A172 (cell line): Measurements from ENCODE around the gene CEP350. TPM values are rescaled to one million over a fixed set of nuclear protein-coding genes. Genes with fewer than 3 reads are reported as not detected.
"Not testable (repeated sequence)": the region's sequence is repeated elsewhere in the genome, so short reads cannot be mapped to it uniquely, and the experiment has no call there.

ENCODE experiments used
- DNase-seq: peaks from one replicate; pipeline ENCODE4 v3.0.0-alpha.2; 2015; ENCODE audit warnings: low spot score
- total RNA-seq: library from RNA; depleted of rRNA; stranded (reverse); fragments of >200 nt; shearing (Covaris generic); gene quantifications from 2 replicates; pipeline ENCODE4 v1.2.3, GENCODE V29; 2014

The CEP350 gene
- total RNA-seq, 1 experiment from 2014 or later, result 30.3 TPM

DNA sequence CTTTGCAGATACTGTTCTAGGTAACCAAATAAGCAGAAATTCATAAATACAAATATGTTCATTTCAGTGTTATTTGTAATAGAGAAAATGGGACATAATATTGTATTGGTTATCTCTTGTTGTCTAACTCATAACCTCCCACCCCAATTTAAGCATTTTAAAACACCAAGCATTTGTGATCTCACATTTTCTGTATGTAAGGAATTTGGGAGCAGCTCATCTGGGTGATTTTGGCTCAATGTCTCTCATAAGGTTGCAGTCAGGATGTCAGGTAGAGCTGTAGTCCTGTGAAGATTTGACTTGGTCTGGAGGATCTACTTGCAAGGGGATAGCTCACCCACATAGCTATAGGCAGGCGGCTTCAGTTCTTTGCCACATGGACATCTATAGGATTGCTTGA lies 29.5 kb downstream of the CEP350 start:
- no peak for DNase-seq

DNA sequence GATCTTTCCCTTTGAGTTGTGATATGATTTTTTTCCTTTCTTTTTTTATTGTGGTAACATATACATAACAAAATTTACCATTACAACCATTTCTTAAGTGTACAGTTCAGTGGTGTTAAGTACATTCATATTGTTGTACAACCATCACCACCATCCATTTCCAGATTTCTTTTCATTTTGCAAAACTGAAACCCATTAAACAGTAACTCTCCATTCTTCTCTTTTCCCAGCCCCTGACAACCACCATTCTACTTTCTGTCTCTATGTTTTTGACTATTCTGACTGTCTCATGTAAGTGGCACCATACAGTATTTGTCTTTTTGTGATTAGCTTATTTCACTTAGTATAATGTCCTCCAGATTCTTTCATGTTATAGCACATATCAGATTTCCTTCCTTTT lies 30.3 kb downstream of the CEP350 start:
- DNase-seq, result no peak

DNA sequence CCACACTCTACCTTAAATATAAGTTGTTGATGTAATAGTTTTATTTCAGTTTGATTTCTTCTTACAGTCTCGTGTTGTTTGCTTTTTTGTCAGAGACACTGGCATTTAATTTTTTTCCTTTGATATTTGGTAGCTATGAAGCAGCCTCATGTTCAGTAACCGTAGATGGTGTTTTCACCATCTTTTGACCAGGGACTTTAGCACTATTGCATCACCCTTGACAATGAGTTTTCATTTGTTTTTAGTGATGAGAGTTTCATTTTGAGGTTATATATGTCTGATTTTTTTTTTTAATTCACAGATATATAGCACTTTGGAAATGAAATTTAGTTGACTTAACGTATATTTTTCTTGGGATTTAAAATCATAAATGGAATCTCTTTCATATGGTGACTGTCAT lies 36.2 kb downstream of the CEP350 start:
- DNase-seq, result no peak

DNA sequence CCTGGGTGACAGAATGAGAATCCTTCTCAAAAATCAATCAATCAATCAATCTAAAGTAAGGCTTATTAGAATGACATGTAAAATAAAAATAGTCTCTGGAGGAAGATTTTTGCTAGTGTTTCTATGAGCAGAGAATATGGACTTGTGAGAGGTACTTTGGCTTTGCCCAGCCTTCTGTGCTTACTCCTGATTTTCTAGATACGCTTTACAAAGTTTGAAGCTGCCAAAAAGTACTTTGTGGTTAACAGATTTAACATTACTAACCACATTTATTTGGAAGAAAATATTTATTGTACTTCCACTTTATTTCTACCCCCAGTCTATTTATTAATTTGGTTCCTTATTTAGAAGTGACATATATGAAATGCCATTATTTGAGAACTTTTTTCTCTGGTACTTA lies 41.0 kb downstream of the CEP350 start:
- no peak for DNase-seq

DNA sequence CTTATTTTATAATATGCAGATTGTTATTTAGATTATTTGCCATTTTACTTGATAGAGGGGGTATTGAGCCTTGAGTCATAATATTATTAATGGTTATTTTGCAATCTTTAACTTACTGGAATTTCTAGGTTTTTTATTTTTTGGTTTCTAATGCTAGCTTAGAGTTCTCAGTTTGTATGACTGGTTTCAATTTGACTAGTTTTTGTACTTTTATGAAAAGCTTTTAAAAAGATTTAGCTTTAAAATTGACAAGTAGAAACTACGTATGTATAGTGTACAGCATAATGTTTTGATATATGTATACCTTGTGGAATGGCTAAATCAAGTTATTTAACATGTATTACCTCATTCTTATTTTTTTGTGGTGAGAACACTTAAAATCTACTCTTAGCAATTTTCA lies 41.5 kb downstream of the CEP350 start:
- no peak for DNase-seq

DNA sequence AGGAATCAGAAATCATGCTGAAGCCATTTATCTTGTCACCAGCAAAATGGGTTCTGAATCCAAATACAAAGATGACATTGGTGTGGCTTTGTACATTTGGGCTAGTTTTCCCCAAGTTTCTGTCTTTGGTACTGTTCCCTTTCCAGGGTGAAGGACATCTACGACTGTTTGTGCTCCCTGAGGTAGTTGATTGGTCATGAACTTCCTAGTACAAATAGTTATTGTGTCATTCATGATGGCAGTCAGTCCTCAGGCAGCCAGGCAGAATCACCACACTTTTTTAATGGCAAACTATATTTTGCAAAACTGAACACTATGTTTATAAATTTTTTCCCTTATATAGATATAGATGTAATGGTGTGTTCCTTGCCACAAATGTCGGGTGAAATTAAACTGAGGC lies 46.0 kb downstream of the CEP350 start:
- no peak for DNase-seq

DNA sequence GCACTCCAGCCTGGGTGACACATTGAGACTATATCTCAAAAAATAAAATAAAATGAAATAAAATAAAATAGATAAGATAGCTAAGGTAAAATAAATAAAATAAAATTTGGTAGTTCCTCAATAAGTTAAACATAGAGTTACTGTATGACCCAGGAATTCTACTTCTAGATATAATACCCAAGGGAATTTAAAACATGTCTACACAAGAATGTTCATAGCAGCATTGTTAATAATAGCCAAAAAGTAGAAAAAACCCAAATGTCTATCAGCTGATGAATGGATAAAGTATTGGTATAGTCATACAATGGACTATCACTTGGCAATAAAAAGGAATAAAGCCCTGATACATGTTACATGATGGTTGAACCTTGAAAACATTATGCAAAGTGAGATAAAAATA lies 47.8 kb downstream of the CEP350 start:
- DNase-seq, result no peak

DNA sequence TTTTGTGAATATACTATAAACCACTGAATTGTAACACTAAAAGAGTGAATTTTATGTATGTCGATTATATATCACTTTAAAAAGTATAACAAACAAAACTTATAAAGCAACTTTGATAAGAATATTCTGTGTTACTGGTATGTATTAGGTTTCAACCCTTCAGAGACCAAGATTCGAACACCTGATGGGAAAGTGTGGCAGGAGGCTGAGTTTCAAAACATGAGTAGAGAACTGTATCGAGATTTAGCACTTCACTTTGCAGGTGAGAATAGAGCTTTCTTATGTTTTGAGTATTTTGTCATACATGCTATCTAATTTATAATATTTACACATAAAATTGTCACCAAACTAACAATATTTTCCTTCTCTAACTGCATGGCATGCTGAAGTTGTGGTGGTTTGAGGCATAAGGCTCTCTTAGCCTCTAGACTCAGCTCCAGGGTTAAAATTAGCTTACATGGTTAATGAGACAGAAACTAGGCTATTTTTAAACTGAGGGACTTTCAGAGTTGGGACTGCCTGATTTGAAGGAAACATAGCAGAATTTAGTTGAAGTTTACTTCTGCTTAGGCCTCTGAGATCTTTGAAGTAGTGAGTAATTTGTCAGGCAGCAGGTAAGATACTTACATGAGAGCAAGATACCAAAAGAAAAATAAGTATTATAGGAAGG lies 48.6 kb downstream of the CEP350 start:
- no peak for DNase-seq

DNA sequence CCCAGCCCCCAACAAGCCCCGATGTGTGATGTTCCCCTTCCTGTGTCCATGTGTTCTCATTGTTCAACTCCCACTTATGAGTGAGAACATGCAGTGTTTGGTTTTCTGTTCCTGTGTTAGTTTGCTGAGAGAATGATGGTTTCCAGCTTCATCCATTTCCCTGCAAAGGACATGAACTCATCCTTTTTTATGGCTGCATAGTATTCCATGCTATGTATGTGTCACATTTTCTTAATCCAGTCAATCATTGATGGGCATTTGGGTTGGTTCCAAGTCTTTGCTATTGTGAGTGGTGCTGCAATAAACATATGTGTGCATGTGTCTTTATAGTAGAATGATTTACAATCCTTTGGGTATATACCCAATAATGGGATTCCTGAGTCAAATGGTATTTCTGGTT lies 52.2 kb downstream of the CEP350 start:
- not testable (repeated sequence) for DNase-seq

DNA sequence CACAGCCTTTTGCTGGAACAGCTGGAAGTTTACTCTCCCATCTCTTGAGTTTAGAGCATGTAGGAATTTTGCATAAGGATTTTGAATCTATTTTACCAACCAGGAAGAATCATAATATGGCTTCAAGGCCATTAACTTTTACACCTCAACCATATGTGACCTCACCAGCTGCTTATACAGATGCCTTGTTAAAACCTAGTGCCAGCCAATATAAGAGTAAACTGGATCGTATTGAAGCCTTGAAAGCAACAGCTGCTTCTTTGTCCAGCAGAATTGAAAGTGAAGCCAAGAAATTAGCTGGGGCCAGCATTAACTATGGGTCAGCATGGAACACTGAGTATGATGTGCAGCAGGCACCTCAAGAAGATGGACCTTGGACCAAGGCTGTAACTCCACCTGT lies 65.4 kb downstream of the CEP350 start:
- DNase-seq, result no peak

DNA sequence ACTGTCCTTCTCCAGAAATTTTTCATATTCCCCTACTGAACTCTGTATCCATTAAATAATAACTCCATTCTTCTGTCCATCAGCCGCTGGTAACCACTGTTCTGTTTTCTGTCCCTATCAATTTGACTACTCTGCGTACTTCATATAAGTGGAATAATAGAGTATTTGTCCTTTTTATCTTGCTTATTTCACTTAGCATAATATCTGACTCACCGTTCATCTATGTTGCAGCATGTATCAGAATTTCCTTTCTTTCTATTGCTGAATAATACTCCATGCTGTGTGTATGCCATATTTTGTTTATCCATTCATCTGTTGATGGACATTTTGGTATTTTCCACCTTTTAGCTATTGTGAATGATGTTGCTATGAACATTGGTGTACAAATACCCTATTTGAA lies 71.9 kb downstream of the CEP350 start:
- no peak for DNase-seq

DNA sequence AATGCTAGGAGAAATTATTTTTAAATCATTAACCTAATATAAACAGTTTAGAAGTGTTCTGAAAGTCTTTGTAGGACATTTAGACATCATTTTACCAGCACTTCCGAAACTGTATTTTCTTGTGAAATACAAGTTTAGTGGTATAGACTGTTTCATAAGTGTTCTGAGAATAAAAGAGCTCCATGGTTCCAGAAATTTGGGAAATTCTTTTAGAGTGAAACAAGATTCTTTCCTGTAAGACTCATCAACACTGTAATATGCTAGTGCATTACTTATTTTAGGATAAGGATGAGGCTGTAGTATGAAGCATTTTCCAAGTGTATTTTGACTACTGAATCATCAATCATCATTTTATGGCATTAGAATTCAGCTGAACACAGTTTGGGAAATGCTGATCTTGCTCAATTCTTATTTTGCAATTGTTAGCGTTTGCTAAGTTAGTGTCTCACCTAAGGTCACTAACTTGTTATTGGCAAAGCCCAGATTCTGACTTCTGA lies 73.4 kb downstream of the CEP350 start:
- DNase-seq, result peak; percentile 18

DNA sequence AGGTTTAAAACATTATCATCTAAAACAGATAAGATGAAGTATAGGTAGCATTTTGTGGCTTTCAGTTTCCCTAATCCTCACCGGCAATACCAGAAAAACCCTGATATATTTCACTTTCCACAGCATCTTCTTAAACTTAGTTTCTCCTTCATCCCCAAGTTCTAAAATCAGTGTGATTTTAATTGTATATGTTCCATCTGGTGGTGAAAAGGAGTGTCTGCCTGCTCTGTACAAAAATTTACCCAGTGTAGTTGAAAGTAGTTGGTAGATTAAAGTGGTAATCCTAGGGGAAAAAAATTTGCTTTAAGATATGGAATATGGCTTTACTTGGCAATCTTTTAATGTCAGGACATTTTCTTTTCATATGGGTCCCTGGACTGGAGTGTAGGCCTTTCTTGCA lies 74.3 kb downstream of the CEP350 start:
- no peak for DNase-seq

DNA sequence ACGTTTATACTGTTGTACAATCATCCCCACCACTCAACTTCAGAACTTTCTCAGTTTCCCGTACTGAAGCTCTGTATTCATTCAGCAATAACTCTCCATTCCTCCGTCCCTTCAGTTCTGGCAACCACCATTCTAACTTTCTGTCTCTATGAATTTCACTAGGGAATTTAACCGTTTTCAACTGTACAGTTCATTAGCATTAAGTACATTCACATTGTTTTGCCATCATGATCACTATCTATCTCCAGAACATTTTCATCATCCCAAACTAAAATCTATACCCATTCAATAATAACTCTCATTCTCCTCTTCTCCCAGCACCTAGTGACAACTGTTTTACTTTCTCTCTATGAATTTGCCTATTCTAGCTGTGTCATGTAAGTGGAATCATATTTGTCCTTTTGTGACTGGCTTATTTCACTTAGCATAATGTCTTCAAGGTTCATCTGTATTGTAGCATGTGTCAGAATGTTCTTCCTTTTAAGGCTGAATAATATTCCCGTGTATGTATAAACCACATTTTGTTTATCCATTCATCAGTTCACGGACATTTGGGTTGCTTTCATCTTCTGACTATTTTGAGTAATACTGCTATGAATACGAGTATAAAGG lies 75.0 kb downstream of the CEP350 start:
- no peak for DNase-seq

DNA sequence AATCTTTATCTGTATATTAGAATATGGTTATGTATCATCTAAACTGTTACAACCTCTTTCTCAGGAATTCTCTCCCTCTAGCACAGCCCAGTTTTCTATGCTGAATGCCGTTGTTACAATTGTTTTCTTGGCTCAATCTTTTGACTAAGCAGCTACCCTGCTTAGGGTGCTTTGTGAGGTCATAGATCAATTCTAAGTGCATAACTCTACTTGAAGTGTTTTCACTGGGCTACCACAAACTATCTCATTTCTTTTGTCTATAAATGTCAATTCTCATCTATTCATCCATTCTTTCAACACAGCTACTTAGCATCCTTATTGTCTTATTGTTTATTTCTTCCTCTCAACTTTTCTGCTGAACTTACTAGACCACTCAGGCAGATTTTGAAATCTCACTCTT lies 77.1 kb downstream of the CEP350 start:
- no peak for DNase-seq

DNA sequence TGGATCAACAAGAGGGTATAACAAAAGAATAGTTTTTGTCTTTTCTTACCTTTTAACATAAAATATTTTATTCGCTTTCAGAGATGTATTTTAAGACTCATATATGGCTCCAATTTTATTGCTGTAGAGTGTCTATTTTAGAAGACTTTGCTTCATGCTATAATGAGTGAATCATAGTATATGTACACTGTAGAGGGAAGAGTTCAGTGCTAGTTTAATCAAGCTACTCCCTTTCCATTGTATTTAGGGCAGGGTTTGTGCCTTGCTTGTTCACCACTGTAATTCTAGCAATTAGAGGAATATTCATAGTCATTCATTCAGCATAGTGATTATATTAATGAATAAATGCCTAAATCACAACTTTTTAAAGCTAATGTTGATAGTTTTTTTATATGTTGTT lies 78.8 kb downstream of the CEP350 start:
- no peak for DNase-seq

DNA sequence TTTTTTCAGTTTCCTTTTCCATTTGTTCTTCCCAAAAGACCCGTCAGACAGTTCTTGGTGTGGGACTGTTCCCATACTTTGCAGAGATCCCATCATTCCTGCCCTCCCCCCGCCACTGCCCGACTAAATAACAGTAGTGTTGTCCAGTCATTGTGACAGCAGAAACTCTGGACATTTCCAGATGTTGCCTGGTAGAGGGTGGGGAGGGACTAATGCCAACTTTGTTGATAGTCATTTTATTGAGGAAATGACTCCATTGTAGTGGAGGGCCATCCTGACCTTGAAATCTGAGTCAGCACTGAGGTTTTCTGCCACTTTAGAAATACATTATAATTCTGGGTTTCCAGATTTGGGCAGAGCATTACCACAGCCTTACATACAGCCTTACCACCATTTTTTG lies 85.4 kb downstream of the CEP350 start:
- DNase-seq, result peak; percentile 95

DNA sequence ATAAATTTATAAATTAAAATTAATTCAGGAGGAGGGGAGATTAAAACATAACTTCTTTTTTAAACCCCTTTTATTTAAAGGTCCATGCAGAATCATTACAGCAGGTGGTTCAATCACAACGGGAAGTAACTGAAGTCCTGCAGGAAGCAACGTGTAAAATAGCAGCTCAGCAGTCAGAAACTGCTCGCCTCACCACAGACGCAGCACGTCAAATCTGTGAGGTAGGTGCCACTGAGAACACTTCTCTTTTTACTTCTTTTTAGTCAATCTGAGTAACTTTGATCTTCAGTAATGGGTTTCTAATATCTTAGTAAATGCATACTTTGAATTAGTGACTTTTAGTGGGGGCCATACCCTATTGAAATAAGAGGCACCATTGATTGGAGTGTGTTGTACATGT lies 87.0 kb downstream of the CEP350 start:
- no peak for DNase-seq

DNA sequence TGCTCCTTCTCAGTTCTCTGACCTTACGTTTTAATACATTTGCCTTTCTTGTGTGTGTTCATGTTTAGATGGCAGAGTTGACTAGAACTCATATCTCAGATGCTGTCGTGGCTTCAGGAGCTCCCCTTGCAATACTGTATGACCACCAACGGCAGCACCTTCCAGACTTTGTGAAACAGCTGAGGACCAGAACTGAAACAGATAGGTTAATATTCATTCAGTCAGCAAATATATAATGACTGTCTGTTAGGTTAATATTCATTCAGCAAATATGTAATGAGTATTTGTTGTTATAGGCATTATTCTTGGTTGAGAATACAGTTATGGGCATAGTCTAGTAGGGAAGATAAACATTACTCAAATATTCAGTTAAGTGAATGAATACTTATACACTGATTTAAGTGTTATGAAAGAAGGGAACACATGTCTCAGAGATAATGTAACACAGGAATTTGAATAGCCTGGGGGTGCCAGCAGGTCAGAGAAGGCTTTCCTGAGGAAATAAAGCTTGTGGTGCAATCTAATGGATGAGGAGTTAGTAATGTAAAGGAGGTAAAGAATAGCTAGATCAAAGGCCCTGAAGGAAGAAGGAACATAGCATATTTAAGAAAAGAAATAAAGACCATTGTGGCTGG lies 88.5 kb downstream of the CEP350 start:
- no peak for DNase-seq

DNA sequence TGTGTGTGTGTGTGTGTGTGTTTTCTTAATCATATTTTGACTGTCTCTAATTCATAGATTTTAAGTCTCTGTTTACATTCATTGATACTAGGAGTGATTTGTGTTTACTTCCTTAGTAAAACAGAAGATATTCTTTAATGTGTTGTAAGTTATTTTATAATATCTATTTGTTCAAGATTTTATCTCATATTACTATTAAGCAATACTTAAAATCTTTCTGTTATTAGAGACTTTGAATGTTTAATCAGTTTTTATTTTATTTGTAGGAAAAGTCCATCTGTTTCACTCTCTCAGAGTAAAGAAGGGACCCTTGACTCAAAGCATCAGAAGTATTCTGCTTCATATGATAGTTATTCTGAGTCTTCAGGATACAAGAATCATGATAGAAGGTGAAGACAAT lies 89.2 kb downstream of the CEP350 start:
- DNase-seq, result no peak

DNA sequence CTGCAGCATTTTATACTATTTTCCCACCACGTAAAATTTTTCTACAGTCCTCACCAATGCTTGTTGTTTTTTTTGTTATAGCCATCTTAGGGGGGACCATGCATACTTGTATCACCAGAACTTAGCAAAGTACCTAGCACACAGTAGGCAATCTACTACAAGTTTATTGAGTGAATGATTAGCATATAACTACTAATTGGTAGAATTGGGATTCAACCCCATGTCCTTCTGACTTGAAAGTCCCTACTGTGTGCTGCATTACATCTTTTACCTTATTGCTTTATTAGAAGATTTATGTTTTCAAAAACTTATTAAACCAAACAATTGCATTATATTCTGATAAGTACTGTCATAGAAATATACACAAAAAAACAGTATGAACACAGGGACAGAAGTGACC lies 92.1 kb downstream of the CEP350 start:
- no peak for DNase-seq

DNA sequence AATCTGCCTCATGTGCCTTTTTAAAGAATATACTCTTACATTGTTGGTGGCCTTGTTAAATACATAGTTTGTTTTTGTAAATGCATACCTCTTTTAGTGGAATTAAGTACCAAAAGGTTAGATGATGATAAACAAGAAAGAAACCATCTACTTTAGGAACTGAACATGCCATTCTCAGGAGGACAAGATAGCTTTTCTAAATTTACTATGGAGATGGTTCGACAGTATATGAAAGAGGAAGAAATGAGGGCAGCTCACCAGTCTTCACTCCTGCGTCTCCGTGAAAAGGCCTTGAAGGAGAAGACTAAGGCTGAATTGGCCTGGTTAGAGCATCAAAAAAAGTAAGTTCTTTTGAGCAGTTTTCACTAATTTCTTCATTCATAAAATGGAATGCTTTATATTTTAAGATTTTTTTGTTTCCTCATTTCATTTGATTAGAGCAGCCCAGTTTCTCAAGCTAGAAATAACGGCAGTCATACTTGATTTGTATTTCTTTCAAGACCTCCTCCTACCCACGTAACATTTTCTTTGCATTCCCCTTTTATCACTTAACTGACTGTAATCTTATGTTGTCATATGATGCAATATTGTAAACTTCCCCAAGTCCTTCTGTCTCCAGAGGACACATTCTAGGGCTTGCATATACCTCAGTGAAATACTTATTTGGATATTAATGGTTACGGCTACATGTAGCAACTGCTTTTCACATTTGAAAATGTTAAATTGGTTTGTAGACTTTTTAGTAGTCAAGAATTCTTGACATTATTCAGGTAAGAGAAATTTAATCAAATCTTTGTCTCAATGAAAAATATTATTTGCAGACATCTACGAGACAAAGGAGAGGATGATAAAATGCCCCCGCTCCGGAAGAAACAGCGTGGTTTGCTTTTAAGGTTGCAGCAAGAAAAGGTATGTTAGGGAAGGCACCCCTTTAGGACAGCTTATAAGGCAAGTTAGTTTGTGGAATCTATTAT lies 99.3 kb downstream of the CEP350 start:
- DNase-seq, result no peak
